ENCODE measurements around the gene CD14. TPM values are rescaled to one million over a fixed set of nuclear protein-coding genes. Genes with fewer than 3 reads are reported as not detected.
"Not testable (repeated sequence)": the region's sequence is repeated elsewhere in the genome, so short reads cannot be mapped to it uniquely, and the experiment has no call there.

Gene CD14
- total RNA-seq, 1 experiment from 2014 or later = 0.41 TPM

DNA sequence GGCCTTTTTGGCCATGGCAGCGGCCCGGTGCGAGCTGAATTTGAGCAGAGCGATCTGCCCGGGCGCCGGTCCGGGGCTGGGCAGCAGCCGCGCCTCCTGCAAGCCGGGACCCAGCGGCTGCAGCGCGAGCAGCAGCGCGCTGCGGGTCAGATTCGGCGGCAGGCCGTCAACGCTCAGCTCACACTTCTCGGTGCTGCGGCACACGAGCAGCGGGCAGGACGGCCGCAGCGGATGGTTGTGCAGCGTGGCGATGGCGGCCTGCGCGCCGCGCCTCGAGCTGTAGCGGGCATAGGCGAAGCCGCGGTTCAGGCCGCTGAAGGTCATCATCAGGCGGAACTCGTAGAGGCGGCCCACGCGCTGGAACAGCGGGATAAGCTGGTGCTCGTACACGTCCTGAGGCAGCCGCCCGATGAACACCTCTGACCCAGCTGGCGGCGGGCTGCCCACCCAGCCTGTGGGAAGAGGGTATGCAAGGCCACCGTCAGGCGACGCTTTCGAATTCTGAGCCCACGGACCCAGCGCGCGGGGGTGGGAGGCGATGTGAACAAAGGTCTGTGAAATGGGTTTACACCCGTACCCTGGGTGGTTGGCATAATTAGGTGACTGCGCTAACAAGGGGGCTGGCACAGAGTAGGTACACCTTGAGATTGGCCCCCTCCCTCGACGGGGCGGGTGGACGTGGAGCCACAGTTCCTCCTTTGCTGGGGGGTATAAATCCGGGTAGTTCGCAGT, 39.6 kb upstream of the CD14 start:
- H3K9me3 ChIP-seq (ENCODE audit: low read depth, low read length, poor library complexity, severe bottlenecking) = no peaks in the 10 kb centered on the region
- H3K36me3 ChIP-seq (ENCODE audit: insufficient read depth, low read length, poor library complexity, severe bottlenecking) = peaks cover 92% of the 10 kb centered on the region
- ChIA-PET CTCF (no interaction called here), POLR2A (ENCODE audit: low non-redundant PET) (no interaction called here)
- BruUV-seq (replicated peaks) = no TSS peak
- no peak overlapping the region for H3K27ac ChIP-seq (ENCODE audit: low read depth, low read length, poor library complexity, severe bottlenecking)
- H3K27me3 ChIP-seq (replicated peaks; ENCODE audit: insufficient read depth, low read depth, low read length, poor library complexity) = no peaks in the 10 kb centered on the region
- DNase-seq (ENCODE audit: low spot score) = no peak
- TF ChIP-seq, protein P1, sequence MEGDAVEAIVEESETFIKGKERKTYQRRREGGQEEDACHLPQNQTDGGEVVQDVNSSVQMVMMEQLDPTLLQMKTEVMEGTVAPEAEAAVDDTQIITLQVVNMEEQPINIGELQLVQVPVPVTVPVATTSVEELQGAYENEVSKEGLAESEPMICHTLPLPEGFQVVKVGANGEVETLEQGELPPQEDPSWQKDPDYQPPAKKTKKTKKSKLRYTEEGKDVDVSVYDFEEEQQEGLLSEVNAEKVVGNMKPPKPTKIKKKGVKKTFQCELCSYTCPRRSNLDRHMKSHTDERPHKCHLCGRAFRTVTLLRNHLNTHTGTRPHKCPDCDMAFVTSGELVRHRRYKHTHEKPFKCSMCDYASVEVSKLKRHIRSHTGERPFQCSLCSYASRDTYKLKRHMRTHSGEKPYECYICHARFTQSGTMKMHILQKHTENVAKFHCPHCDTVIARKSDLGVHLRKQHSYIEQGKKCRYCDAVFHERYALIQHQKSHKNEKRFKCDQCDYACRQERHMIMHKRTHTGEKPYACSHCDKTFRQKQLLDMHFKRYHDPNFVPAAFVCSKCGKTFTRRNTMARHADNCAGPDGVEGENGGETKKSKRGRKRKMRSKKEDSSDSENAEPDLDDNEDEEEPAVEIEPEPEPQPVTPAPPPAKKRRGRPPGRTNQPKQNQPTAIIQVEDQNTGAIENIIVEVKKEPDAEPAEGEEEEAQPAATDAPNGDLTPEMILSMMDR (conservative IDR thresholded peaks at IDR 0.05; ENCODE audit: low read depth, low read length) = no peak
- no peak for TF ChIP-seq EZH2 (IDR thresholded peaks at IDR 0.05; ENCODE audit: borderline replicate concordance, low read depth, low read length, poor library complexity, severe bottlenecking)
- no peaks in the 10 kb centered on the region for H3K4me1 ChIP-seq (ENCODE audit: insufficient read depth, low read length, poor library complexity, severe bottlenecking)
- intact Hi-C loops (cut with micrococcal nuclease; ENCODE audit: unreplicated experiment) = no loop called here
- no peak overlapping the region for H3K4me3 ChIP-seq (ENCODE audit: low read depth, low read length, poor library complexity, severe bottlenecking)

DNA sequence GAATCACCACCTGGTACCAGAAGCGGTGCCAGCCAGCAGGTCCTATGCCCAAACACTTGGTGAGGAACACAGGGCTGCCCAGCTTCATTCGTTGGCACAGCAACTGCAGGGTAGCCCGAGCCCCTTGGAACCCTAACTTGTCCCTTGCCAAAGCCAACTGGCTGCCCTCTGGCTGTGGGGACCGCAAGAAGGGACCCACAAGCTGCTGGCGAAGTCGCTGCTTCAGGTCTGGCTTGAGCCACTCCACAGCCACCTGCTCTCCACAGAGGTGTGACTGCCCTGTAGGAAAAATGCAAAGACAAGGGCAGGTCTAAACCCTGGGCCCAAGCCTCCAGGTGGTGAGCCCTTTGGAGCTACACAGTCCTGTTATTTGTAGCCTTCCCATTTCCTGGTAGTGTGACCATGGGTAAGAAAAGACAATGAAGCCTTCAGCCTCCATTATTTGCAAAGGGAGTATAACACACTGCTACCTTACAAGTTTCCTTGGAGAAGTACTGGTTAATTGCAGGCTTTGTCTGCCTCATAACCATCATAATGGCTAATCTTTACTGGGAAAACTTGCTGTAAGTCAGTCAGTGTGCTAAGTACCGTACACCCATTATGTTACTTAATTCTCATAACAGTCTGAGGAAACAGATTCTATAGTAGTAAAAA, 38.6 kb upstream of the CD14 start:
- POLR2A ChIA-PET (ENCODE audit: low non-redundant PET) = no interaction called here

DNA sequence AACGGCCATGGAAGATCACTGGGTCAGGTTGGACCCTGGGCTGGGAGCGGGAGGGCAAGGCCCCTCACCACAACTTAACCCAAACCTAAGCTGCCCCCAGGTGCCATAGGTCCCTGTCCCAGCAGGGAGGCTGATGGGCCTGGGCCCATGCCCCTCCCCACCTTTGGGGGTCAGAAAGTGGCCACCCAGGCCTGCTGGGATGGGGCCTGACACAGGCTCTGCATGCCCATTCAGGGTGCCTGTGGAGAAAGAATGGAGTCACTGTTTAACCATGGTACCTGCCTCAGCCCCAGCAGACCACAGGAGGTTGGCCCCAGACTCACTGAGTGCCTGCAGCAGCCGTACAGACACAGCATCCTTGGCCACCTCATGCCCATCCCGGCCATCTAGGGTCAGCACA, 38.1 kb upstream of the CD14 start:
- H3K27ac ChIP-seq (ENCODE audit: low read depth, low read length, poor library complexity, severe bottlenecking); H3K9me3 ChIP-seq (ENCODE audit: low read depth, low read length, poor library complexity, severe bottlenecking); POLR2A ChIA-PET (ENCODE audit: low non-redundant PET); H3K4me1 ChIP-seq (ENCODE audit: insufficient read depth, low read length, poor library complexity, severe bottlenecking); H3K27me3 ChIP-seq (replicated peaks; ENCODE audit: insufficient read depth, low read depth, low read length, poor library complexity); BruUV-seq (replicated peaks); intact Hi-C loops (cut with micrococcal nuclease; ENCODE audit: unreplicated experiment); CTCF ChIA-PET; H3K4me3 ChIP-seq (ENCODE audit: low read depth, low read length, poor library complexity, severe bottlenecking); DNase-seq (ENCODE audit: low spot score): not testable (repeated sequence)
- peaks cover 86% of the 10 kb centered on the region for H3K36me3 ChIP-seq (ENCODE audit: insufficient read depth, low read length, poor library complexity, severe bottlenecking)

More for the DNA sequence above, 38.6 kb upstream of the CD14 start:
- no peaks in the 10 kb centered on the region for H3K9me3 ChIP-seq (ENCODE audit: low read depth, low read length, poor library complexity, severe bottlenecking)
- no TSS peak for BruUV-seq (replicated peaks)
- H3K27ac ChIP-seq (ENCODE audit: low read depth, low read length, poor library complexity, severe bottlenecking) = no peak overlapping the region
- TF ChIP-seq EZH2 (IDR thresholded peaks at IDR 0.05; ENCODE audit: borderline replicate concordance, low read depth, low read length, poor library complexity, severe bottlenecking) = no peak
- TF ChIP-seq, protein P1 (conservative IDR thresholded peaks at IDR 0.05; ENCODE audit: low read depth, low read length) = no peak
- DNase-seq (ENCODE audit: low spot score) = no peak
- H3K27me3 ChIP-seq (replicated peaks; ENCODE audit: insufficient read depth, low read depth, low read length, poor library complexity) = no peaks in the 10 kb centered on the region
- intact Hi-C loops (cut with micrococcal nuclease; ENCODE audit: unreplicated experiment) = no loop called here
- peaks cover 88% of the 10 kb centered on the region for H3K36me3 ChIP-seq (ENCODE audit: insufficient read depth, low read length, poor library complexity, severe bottlenecking)
- no peak overlapping the region for H3K4me3 ChIP-seq (ENCODE audit: low read depth, low read length, poor library complexity, severe bottlenecking)
- CTCF ChIA-PET = no interaction called here
- peaks cover 2% of the 10 kb centered on the region for H3K4me1 ChIP-seq (ENCODE audit: insufficient read depth, low read length, poor library complexity, severe bottlenecking)
